ENCODE data around the gene FPGS.

FPGS gene

GRCh38 chr9:127814619-127815511 lies 12.2 kb downstream of the FPGS start:
- H3K4me1 ChIP-seq (ENCODE audit: control insufficient read depth, insufficient read depth, low read length, poor library complexity, severe bottlenecking): no peaks in the 10 kb centered on the region
- no peak overlapping the region for H3K4me3 ChIP-seq (ENCODE audit: extremely low read depth, insufficient read depth, low read length, poor library complexity, severe bottlenecking)
- H3K27ac ChIP-seq (ENCODE audit: low read depth, low read length, severe bottlenecking): no peak overlapping the region
- WGBS, 2 experiments (ENCODE audit: insufficient coverage in 2 of 2): 94 to 99% methylated on average over 9 of the region's 11 CpGs
- no peaks in the 10 kb centered on the region for H3K9me3 ChIP-seq (ENCODE audit: control insufficient read depth, low read length)
- H3K36me3 ChIP-seq (ENCODE audit: control insufficient read depth, insufficient read depth, low read length): peaks cover 58% of the 10 kb centered on the region

GRCh38 chr9:127815512-127816361 lies 13.1 kb downstream of the FPGS start:
- Histone ChIP-seq H3K4me3 (ENCODE audit: extremely low read depth, insufficient read depth, low read length, poor library complexity, severe bottlenecking) (no peak overlapping the region), H3K4me1 (ENCODE audit: control insufficient read depth, insufficient read depth, low read length, poor library complexity, severe bottlenecking) (no peaks in the 10 kb centered on the region), H3K9me3 (ENCODE audit: control insufficient read depth, low read length) (no peaks in the 10 kb centered on the region), H3K36me3 (ENCODE audit: control insufficient read depth, insufficient read depth, low read length) (peaks cover 52% of the 10 kb centered on the region), H3K27ac (ENCODE audit: low read depth, low read length, severe bottlenecking) (no peak overlapping the region)
- 95 to 97% methylated on average over 32 to 33 of the region's 33 CpGs for WGBS, 2 experiments (ENCODE audit: insufficient coverage in 2 of 2)

- 100% methylated on average over 1 to 2 of the region's 3 CpGs for WGBS, 2 experiments (ENCODE audit: insufficient coverage in 2 of 2)
- Histone ChIP-seq H3K9me3 (ENCODE audit: control insufficient read depth, low read length) (no peaks in the 10 kb centered on the region), H3K4me3 (ENCODE audit: extremely low read depth, insufficient read depth, low read length, poor library complexity, severe bottlenecking) (no peak overlapping the region), H3K27ac (ENCODE audit: low read depth, low read length, severe bottlenecking) (no peak overlapping the region), H3K36me3 (ENCODE audit: control insufficient read depth, insufficient read depth, low read length) (peaks cover 54% of the 10 kb centered on the region), H3K4me1 (ENCODE audit: control insufficient read depth, insufficient read depth, low read length, poor library complexity, severe bottlenecking) (no peaks in the 10 kb centered on the region)
Observed at GRCh38 chr9:127816362-127816725, 13.7 kb downstream of the FPGS start.

GRCh38 chr9:127816728-127817127 lies 14.0 kb downstream of the FPGS start:
- 95 to 100% methylated on average over 6 to 7 of the region's 8 CpGs for WGBS, 2 experiments (ENCODE audit: insufficient coverage in 2 of 2)
- Histone ChIP-seq H3K27ac (ENCODE audit: low read depth, low read length, severe bottlenecking) (no peak overlapping the region), H3K9me3 (ENCODE audit: control insufficient read depth, low read length) (no peaks in the 10 kb centered on the region), H3K4me1 (ENCODE audit: control insufficient read depth, insufficient read depth, low read length, poor library complexity, severe bottlenecking) (no peaks in the 10 kb centered on the region), H3K36me3 (ENCODE audit: control insufficient read depth, insufficient read depth, low read length) (peaks cover 54% of the 10 kb centered on the region), H3K4me3 (ENCODE audit: extremely low read depth, insufficient read depth, low read length, poor library complexity, severe bottlenecking) (no peak overlapping the region)

- Histone ChIP-seq H3K4me3 (ENCODE audit: extremely low read depth, insufficient read depth, low read length, poor library complexity, severe bottlenecking) (no peak overlapping the region), H3K27ac (ENCODE audit: low read depth, low read length, severe bottlenecking) (no peak overlapping the region), H3K36me3 (ENCODE audit: control insufficient read depth, insufficient read depth, low read length) (peaks cover 43% of the 10 kb centered on the region), H3K4me1 (ENCODE audit: control insufficient read depth, insufficient read depth, low read length, poor library complexity, severe bottlenecking) (no peaks in the 10 kb centered on the region), H3K9me3 (ENCODE audit: control insufficient read depth, low read length) (no peaks in the 10 kb centered on the region)
- WGBS, 2 experiments (ENCODE audit: insufficient coverage in 2 of 2): 96 to 98% methylated on average over 10 to 14 of the region's 17 CpGs
Observed at GRCh38 chr9:127817881-127818434, 15.3 kb downstream of the FPGS start.

- Histone ChIP-seq H3K4me1 (ENCODE audit: control insufficient read depth, insufficient read depth, low read length, poor library complexity, severe bottlenecking) (no peaks in the 10 kb centered on the region), H3K36me3 (ENCODE audit: control insufficient read depth, insufficient read depth, low read length) (peaks cover 37% of the 10 kb centered on the region), H3K27ac (ENCODE audit: low read depth, low read length, severe bottlenecking) (no peak overlapping the region), H3K9me3 (ENCODE audit: control insufficient read depth, low read length) (no peaks in the 10 kb centered on the region), H3K4me3 (ENCODE audit: extremely low read depth, insufficient read depth, low read length, poor library complexity, severe bottlenecking) (no peak overlapping the region)
- 95 to 100% methylated on average over 5 to 9 of the region's 11 CpGs for WGBS, 2 experiments (ENCODE audit: insufficient coverage in 2 of 2)
Observed at GRCh38 chr9:127818574-127818973, 15.9 kb downstream of the FPGS start.

- Histone ChIP-seq H3K4me3 (ENCODE audit: extremely low read depth, insufficient read depth, low read length, poor library complexity, severe bottlenecking) (no peak overlapping the region), H3K27ac (ENCODE audit: low read depth, low read length, severe bottlenecking) (no peak overlapping the region), H3K4me1 (ENCODE audit: control insufficient read depth, insufficient read depth, low read length, poor library complexity, severe bottlenecking) (peaks cover 2% of the 10 kb centered on the region), H3K9me3 (ENCODE audit: control insufficient read depth, low read length) (no peaks in the 10 kb centered on the region), H3K36me3 (ENCODE audit: control insufficient read depth, insufficient read depth, low read length) (peaks cover 39% of the 10 kb centered on the region)
- 81 to 100% methylated on average over 1 to 2 of the region's 4 CpGs for WGBS, 2 experiments (ENCODE audit: insufficient coverage in 2 of 2)
Observed at GRCh38 chr9:127822108-127822507, 19.4 kb downstream of the FPGS start.

- H3K4me3 ChIP-seq (ENCODE audit: extremely low read depth, insufficient read depth, low read length, poor library complexity, severe bottlenecking): no peak overlapping the region
- no peak overlapping the region for H3K27ac ChIP-seq (ENCODE audit: low read depth, low read length, severe bottlenecking)
- 58 to 62% methylated on average over 21 to 25 of the region's 42 CpGs for WGBS, 2 experiments (ENCODE audit: insufficient coverage in 2 of 2)
- H3K36me3 ChIP-seq (ENCODE audit: control insufficient read depth, insufficient read depth, low read length): peaks cover 31% of the 10 kb centered on the region
- no peaks in the 10 kb centered on the region for H3K9me3 ChIP-seq (ENCODE audit: control insufficient read depth, low read length)
- H3K4me1 ChIP-seq (ENCODE audit: control insufficient read depth, insufficient read depth, low read length, poor library complexity, severe bottlenecking): peaks cover 20% of the 10 kb centered on the region
Observed at GRCh38 chr9:127825319-127826051, 22.8 kb downstream of the FPGS start.

- peaks cover 30% of the 10 kb centered on the region for H3K36me3 ChIP-seq (ENCODE audit: control insufficient read depth, insufficient read depth, low read length)
- no peak overlapping the region for H3K27ac ChIP-seq (ENCODE audit: low read depth, low read length, severe bottlenecking)
- H3K9me3 ChIP-seq (ENCODE audit: control insufficient read depth, low read length): no peaks in the 10 kb centered on the region
- H3K4me3 ChIP-seq (ENCODE audit: extremely low read depth, insufficient read depth, low read length, poor library complexity, severe bottlenecking): no peak overlapping the region
- 91 to 96% methylated on average over 4 to 7 of the region's 7 CpGs for WGBS, 2 experiments (ENCODE audit: insufficient coverage in 2 of 2)
- H3K4me1 ChIP-seq (ENCODE audit: control insufficient read depth, insufficient read depth, low read length, poor library complexity, severe bottlenecking): peaks cover 20% of the 10 kb centered on the region
Observed at GRCh38 chr9:127826253-127826913, 23.7 kb downstream of the FPGS start.

Data from mesodermal cell (in vitro differentiated cells).